Measurements from ENCODE around the gene TMUB1. TPM values are rescaled to one million over a fixed set of nuclear protein-coding genes. Genes with fewer than 3 reads are reported as not detected.

Gene TMUB1
- total RNA-seq, 1 experiment from 2014 or later, result 258 TPM

GRCh38 chr7:151086802-151087244 lies 3.5 kb upstream of the TMUB1 start:
- DNase-seq (ENCODE audit: low spot score), result no peak

GRCh38 chr7:151085691-151086620 lies 2.7 kb upstream of the TMUB1 start, which contains the start of gene AGAP3:
Gene AGAP3 (plus strand): TSS chr7:151086475. CDS start chr7:151086742, 267 bp downstream.
- peak; percentile 97 for DNase-seq (ENCODE audit: low spot score)

DNA sequence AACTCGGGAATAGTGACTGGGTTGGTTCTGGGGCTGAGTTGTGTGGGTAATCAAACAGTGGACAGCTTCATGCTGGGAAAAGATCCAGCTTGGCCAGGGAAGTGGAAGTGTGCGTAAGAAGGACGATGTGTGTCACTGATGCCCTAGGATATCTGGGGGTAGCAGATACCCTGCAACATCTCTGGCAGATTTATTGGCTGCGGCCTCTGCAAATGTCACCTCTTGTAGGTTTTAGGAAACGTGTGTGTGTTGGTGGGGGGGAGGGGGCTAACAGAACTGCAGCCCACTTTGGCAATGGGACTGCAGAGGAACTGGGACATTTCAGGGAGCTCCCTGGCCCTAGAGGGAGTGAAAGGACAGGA lies 2.0 kb upstream of the TMUB1 start:
- no peak for DNase-seq (ENCODE audit: low spot score)

DNA sequence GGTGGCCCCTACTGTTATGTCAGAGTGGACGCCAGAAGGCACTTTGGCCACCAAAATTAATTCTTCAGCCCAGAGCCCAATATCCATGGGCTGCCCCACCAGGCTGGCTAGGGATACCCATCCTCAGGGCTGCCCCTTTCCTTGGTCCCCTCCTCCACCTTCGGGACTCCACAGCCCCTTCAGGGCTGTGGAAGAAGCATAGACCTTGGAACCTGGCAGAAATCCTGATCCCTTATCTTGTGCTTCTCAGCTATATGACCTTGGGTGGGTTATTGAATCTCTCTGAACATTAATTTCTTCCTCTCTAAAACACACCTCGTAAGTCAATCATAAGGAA lies 499 bp upstream of the TMUB1 start:
- DNase-seq (ENCODE audit: low spot score), result no peak

DNA sequence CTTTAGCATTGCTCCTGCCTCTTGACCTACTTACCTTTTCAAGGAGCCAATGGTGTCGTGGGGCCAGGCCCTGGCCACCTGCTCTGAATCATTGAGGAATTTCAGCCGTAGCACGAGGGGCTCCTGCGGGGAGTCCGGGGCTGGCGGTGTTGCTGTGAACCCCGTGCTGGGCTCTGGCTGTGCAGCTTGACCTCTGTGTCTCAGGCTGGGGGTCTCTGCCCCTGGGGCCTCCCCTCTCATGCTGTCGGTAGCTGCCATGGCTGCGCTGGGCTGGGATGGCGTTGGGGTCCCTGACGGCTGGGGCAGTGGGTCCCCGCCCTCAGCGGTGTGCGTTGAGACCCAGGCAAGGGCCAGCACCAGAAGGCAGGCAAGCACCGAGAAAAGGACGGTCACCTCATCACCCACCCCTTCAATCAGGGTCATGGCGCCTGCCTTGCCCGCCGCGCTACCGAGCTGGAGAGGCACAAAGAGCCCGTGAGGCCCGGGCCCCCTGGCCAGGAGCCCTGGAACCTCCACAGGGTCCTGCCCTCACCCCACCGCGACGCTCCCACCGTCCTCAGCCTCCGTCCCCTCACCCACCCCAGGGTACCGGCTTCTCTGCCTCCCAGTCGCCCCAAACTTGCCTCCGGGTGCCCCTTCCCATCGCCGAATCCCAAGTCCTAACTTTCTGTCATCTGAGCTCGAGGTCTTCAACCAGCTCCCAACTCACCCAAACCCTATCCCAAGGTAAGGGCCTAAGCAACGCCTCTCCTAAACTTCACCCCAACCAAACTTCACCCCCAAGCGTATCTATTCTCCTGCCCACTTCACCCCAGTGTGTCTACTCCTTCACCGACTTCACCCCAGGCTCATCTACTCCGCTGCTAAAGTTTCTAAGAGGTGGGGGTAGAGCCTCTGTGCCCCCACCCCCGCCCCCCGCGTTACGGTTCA lies 887 bp downstream of the TMUB1 start:
- peak; percentile 52 for DNase-seq (ENCODE audit: low spot score)

DNA sequence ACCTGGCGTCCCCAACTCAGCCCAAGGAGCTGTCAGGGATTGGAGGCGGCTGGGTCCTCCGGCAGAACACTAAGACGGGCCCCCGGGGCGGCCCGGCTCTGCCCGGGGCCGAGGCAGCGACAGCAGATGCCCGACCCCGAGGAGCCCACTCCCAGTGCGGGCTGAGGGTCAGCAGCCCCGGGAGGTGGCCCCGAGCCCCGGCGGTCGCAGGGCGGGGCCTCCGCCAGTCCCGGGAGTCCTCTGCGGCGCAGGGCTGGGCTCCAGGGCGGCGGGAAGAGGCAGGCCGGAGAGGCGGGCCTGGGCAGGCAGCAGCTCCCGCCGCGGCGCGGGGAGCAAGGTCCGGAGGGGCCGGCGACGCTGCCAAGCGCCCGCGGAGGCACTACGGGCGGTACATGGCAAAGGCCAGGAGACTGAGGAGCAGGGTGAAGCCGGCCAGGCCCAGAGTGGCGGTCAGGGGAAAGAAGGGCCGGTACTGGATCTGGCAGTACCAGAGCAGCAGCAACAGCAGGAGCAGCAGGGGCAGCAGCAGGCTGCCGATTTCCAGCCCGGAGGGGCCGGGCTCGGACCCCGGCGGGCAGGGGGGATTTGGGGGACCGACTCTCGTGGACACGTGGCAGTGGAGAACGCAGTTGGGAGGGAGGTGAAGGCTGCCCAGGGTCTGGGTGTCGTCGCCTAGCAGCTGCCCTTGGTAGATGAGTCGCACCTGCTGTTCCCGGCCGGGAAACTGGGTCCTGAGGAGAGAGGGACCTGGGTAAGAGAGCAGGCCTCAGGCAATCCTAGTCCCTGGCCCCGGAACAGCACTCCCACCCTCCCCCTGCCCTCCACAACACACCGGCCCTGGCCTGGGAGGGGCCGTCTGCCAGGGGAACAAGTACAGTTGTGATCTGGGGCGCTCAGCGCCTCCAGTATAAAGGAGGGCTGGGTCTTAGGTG lies 1.9 kb downstream of the TMUB1 start:
- DNase-seq (ENCODE audit: low spot score), result peak; percentile 79

DNA sequence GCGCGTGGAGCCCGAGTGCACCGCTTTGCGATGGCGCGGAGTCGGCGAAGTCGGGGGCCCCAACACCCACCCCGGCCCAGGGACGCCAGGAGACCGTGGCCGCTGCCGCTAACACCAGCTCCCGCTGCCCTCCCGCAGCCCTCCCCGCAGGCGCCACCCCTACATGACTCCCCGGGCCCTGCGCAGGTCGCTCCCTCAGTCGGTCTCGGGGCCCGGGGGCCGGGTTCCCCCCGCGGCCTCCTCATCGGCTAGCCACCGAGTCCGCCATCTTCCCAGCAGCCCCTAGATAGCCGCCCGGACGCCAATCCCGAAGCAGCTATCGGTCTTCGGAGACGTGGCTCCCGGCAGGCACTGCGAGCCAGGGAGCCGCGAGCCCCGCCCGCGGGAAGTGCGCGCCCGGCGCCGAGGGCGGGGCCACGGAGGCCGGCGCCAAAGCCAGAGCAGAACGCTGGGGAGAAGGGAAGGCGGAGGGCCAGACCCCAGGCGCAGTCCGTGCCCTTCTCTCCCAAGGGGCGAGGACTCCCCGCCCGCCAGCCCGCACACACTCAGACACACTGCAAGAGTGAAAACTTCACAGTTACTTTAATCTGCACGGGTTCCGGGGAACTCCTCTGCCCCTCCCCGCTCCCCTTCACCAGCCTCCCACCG lies 2.6 kb downstream of the TMUB1 start, which contains the start of gene FASTK:
Gene FASTK, minus strand, starts transcription at position 288 of the 648 bp plus-strand sequence. Its CDS starts 43 bp downstream, at position 245.
- DNase-seq (ENCODE audit: low spot score), result peak; percentile 98

- DNase-seq (ENCODE audit: low spot score), result peak; percentile 48
Measured at GRCh38 chr7:151080067-151080521, 3.2 kb downstream of the TMUB1 start.

GRCh38 chr7:151079199-151079910 lies 3.9 kb downstream of the TMUB1 start:
- DNase-seq (ENCODE audit: low spot score), result no peak

GRCh38 chr7:151078233-151079040 lies 4.9 kb downstream of the TMUB1 start:
- DNase-seq (ENCODE audit: low spot score), result peak; percentile 8

DNA sequence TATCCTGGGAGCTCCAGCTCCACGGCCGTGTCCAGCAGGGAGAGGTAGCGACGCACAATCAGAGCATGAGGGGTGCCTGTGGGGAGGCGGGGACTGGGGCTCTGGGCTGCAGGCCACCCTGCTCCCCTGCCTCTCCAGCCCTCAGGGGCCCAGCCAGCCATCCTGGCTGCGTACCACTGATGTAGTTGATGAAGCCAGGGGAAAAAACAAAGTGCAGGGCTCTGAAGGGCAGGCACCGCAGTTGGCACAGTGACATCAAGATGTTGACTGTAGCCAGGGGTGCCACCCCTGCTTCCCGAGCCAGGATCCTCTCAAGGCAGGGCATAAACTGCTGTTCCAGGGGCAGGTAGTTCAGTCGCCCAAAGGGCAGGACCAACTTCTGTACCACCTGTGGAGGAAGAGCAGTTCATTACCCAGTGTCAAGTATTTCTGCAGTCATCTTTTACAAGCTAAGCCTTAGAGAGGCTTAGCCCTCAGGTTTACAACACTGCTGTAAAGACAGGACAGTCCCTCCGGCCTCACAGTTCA lies 5.5 kb downstream of the TMUB1 start:
- no peak for DNase-seq (ENCODE audit: low spot score)

DNA sequence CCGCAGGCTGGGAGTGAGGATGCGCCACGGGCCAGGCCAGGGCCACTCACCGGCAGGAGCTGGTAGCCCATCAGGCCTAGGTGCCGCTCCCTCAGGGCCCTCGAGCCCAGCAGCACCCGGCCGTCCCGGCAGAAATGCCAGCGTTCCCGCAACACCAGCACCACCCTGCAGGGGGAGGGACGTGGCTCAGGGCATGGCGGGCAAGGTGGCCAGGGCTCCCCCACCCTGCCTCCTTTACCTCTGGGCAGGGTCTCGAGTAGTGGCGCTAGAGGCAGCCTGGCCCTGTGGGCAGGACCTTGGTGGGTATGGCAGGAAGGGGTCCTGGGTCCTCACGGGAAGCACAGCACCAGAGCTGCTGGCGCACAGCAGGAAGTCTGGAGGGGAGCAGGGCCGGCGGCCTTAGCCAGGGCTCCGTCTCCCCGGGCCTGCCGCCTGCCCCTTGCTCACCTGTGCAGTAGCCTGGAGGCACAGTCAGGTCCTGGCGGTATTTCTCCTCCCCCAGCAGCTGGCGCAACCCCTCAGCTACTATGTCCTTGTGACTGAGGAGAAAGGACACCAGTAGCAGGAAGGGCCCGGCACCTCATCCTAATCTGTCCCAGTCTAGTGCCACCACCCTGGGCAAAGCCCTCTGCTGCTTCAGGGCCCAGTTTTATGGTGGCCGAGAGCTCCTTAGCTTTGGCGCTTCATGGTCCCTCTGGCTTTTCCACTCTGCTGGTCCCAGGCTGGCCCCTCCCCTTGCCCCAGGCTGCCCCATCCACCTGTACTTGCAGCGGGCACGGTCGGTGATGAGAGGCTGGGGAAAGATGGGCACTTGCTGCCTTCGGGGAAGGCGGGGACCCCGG lies 6.2 kb downstream of the TMUB1 start:
- DNase-seq (ENCODE audit: low spot score), result peak; percentile 69

GRCh38 chr7:151075978-151076426 lies 7.3 kb downstream of the TMUB1 start:
- DNase-seq (ENCODE audit: low spot score), result no peak

DNA sequence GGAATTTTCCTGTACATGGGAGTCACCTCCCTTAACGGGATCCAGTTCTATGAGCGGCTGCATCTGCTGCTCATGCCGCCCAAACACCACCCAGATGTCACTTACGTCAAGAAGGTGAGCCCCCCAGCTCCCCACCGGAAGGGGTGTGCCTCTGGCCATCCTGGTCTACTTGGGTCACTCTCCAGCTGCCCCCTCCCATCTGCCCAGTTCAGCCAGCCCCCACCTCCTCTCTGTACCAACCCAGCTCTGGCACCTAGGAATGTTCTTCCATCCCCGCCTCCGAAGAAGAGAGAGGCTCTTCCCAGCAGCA lies 7.7 kb downstream of the TMUB1 start:
- no peak for DNase-seq (ENCODE audit: low spot score)

GRCh38 chr7:151074817-151075661 lies 8.3 kb downstream of the TMUB1 start:
- DNase-seq (ENCODE audit: low spot score), result no peak

DNA sequence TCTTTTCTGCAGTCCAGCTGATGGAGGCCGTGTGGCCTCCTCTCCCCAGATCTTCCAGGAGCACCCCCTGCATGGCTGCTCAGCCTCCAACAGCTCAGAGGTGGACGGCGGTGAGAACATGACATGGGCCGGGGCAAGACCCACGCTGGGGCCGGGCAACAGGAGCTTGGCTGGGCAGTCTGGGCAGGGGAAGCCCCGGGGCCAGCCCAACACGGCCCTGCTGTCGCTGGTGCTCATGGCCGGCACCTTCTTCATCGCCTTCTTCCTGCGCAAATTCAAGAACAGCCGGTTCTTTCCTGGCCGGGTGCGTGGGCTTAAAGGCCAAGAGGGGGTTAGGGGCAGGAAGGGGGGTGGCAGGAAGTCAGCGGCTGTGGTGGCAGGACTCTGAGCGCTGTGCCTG lies 9.3 kb downstream of the TMUB1 start:
- DNase-seq (ENCODE audit: low spot score), result no peak
